GM23338 (cell line): ENCODE data around the gene MRTO4. TPM values are rescaled to one million over a fixed set of nuclear protein-coding genes. Genes with fewer than 3 reads are reported as not detected.

Experiments used
- ATAC-seq: fragments of 200-7000 bp; cut with Tn5 transposase; 3 replicates; pipeline ENCODE4 v1.9.1; 2020
- DNase-seq: peaks from one replicate; pipeline ENCODE4 v3.0.0-alpha.2; 2015; ENCODE audit warnings: low spot score
- H2AFZ ChIP-seq: fragments of 200-600 bp; sonication (generic); 2 replicates; pipeline ENCODE4 v1.8.0; 2016; ENCODE audit warnings: antibody characterized with exemption, mild to moderate bottlenecking, moderate library complexity
- H3F3A ChIP-seq: fragments of 200-600 bp; sonication (generic); replicated peaks from 2 replicates; pipeline ENCODE4 v1.8.0; 2017; ENCODE audit warnings: antibody characterized with exemption, mixed run types, low read depth
- H3K27ac ChIP-seq: fragments of 200-600 bp; sonication (generic); 2 replicates; pipeline ENCODE4 v1.6.1; 2016; ENCODE audit warnings: low read depth
- H3K27me3 ChIP-seq: fragments of 200-600 bp; sonication (generic); 2 replicates; pipeline ENCODE4 v1.8.0; 2016; ENCODE audit warnings: mild to moderate bottlenecking, mixed run types, moderate library complexity; ENCODE audit not compliant: insufficient read depth
- H3K36me3 ChIP-seq: fragments of 200-600 bp; sonication (generic); 2 replicates; pipeline ENCODE4 v1.8.0; 2016; ENCODE audit warnings: mild to moderate bottlenecking; ENCODE audit not compliant: insufficient read depth
- H3K4me1 ChIP-seq: fragments of 200-600 bp; sonication (generic); 2 replicates; pipeline ENCODE4 v1.8.0; 2016; ENCODE audit warnings: mild to moderate bottlenecking, moderate library complexity; ENCODE audit not compliant: insufficient read depth
- H3K4me2 ChIP-seq: fragments of 200-600 bp; sonication (generic); 2 replicates; pipeline ENCODE4 v1.7.1; 2017; ENCODE audit warnings: mixed run types
- H3K4me3 ChIP-seq: fragments of 200-600 bp; sonication (generic); 2 replicates; pipeline ENCODE4 v1.6.1; 2016; ENCODE audit warnings: mixed run types
- H3K79me2 ChIP-seq: fragments of 200-600 bp; sonication (generic); replicated peaks from 2 replicates; pipeline ENCODE4 v1.8.0; 2017; ENCODE audit warnings: mild to moderate bottlenecking; ENCODE audit not compliant: insufficient read depth
- H3K9me2 ChIP-seq: fragments of 200-600 bp; sonication (generic); 2 replicates; pipeline ENCODE4 v1.8.0; 2017; ENCODE audit not compliant: insufficient read depth
- H4K20me1 ChIP-seq: fragments of 200-600 bp; sonication (generic); replicated peaks from 2 replicates; pipeline ENCODE4 v1.8.0; 2017; ENCODE audit warnings: mild to moderate bottlenecking; ENCODE audit not compliant: insufficient read depth
- H3K27ac Mint-ChIP-seq: 2 replicates; pipeline ENCODE4 v1.8.0; 2020; ENCODE audit warnings: inconsistent platforms, mild to moderate bottlenecking, moderate library complexity, mixed read lengths
- H3K27me3 Mint-ChIP-seq: 3 replicates; pipeline ENCODE4 v1.8.0; 2022; ENCODE audit warnings: low read depth, mild to moderate bottlenecking, moderate library complexity, mixed read lengths, inconsistent platforms; ENCODE audit not compliant: insufficient read depth, poor library complexity
- H3K36me3 Mint-ChIP-seq: 3 replicates; pipeline ENCODE4 v1.8.0; 2021; ENCODE audit warnings: low read depth, mild to moderate bottlenecking, inconsistent platforms, moderate library complexity, mixed read lengths
- H3K4me1 Mint-ChIP-seq: 3 replicates; pipeline ENCODE4 v1.8.0; 2020; ENCODE audit warnings: mild to moderate bottlenecking, inconsistent platforms, mixed read lengths
- H3K4me3 Mint-ChIP-seq: 3 replicates; pipeline ENCODE4 v1.8.0; 2021; ENCODE audit warnings: moderate library complexity, mild to moderate bottlenecking, inconsistent platforms, mixed read lengths
- H3K9me3 Mint-ChIP-seq: 3 replicates; pipeline ENCODE4 v1.8.0; 2020; ENCODE audit warnings: moderate library complexity, mild to moderate bottlenecking, inconsistent platforms, mixed read lengths
- CREB1 ChIP-seq: fragments of 250-450 bp; sonication (Bioruptor Pico); IDR thresholded peaks from 2 replicates; pipeline ENCODE4 v1.5.0; 2020; ENCODE audit warnings: low read depth, mild to moderate bottlenecking, moderate library complexity
- CTCF ChIP-seq, 2 experiments: fragments of 200-600 bp in 1 of 2; sonication (generic) in 1 of 2; conservative IDR thresholded peaks; 2 replicates each; pipeline versions ENCODE4 v1.5.1 to v1.6.1; 2016 to 2017; ENCODE audit warnings: antibody characterized with exemption in 2 of 2, low read depth in 2 of 2, mild to moderate bottlenecking in 2 of 2, moderate library complexity in 1 of 2
- ETS1 ChIP-seq: IDR thresholded peaks from 2 replicates; pipeline ENCODE4 v1.6.1; 2016; ENCODE audit warnings: antibody characterized with exemption
- EZH2 ChIP-seq: fragments of 200-600 bp; sonication (generic); IDR thresholded peaks from one replicate; pipeline ENCODE4 v1.8.0; 2017; ENCODE audit warnings: antibody characterized with exemption, mild to moderate bottlenecking, low read depth; ENCODE audit not compliant: unreplicated experiment
- EZH2phosphoT487 ChIP-seq: fragments of 200-600 bp; sonication (generic); IDR thresholded peaks from one replicate; pipeline ENCODE4 v1.8.1; 2018; ENCODE audit warnings: antibody characterized with exemption; ENCODE audit not compliant: unreplicated experiment
- JUNB ChIP-seq: IDR thresholded peaks from one replicate; pipeline ENCODE4 v1.6.1; 2016; ENCODE audit warnings: antibody characterized with exemption; ENCODE audit not compliant: unreplicated experiment
- NANOG ChIP-seq: IDR thresholded peaks from 2 replicates; pipeline ENCODE4 v1.6.1; 2016; ENCODE audit warnings: antibody characterized with exemption, borderline replicate concordance
- POLR2AphosphoS5 ChIP-seq: IDR thresholded peaks from 2 replicates; pipeline ENCODE4 v1.6.1; 2016; ENCODE audit warnings: antibody characterized with exemption, low read depth
- REST ChIP-seq: IDR thresholded peaks from one replicate; pipeline ENCODE4 v1.6.1; 2018; ENCODE audit warnings: antibody characterized with exemption; ENCODE audit not compliant: unreplicated experiment
- STAT1 ChIP-seq: IDR thresholded peaks from one replicate; pipeline ENCODE4 v1.6.1; 2016; ENCODE audit warnings: antibody characterized with exemption; ENCODE audit not compliant: unreplicated experiment
- ZNF114 ChIP-seq: fragments of 250-450 bp; sonication (Bioruptor Pico); IDR thresholded peaks from 2 replicates; pipeline ENCODE4 v1.5.0; 2020; ENCODE audit warnings: mild to moderate bottlenecking, moderate library complexity
- ZNF331 ChIP-seq: fragments of 250-450 bp; sonication (Bioruptor Pico); IDR thresholded peaks from 2 replicates; pipeline ENCODE4 v1.5.0; 2020; ENCODE audit warnings: low read depth, mild to moderate bottlenecking, moderate library complexity
- ZNF462 ChIP-seq: fragments of 250-450 bp; sonication (Bioruptor Pico); IDR thresholded peaks from 2 replicates; pipeline ENCODE4 v1.5.0; 2020; ENCODE audit warnings: mild to moderate bottlenecking, moderate library complexity
- polyA plus RNA-seq: library from polyadenylated mRNA; unstranded; fragments of >200 nt; fragmentation: Nextera tagmentation; extraction: Ambion mirVana; gene quantifications from 2 replicates; pipeline ENCODE4 v1.2.1, GENCODE V29; 2016
- total RNA-seq: library from RNA; depleted of rRNA; stranded (reverse); fragments of >200 nt; shearing (Covaris generic); gene quantifications from 2 replicates; pipeline ENCODE4 v1.2.3, GENCODE V29; 2014

The MRTO4 gene
- total and polyA plus RNA-seq, 2 experiments from 2014 or later = 54.2 to 88.5 TPM

- Histone ChIP-seq H3K4me2 (no peak overlapping the region), H3K79me2 (peaks cover 68% of the 10 kb centered on the region)
These were observed 2.8 kb downstream of the MRTO4 start for GRCh38 chr1:19254416-19254815.

More at GRCh38 chr1:19254416-19254815, 2.8 kb downstream of the MRTO4 start:
- peak; percentile 29 for DNase-seq
- H3K9me2 ChIP-seq = no peaks in the 10 kb centered on the region
- 0 out of 2 replicates have a peak overlapping the region, but pooled peaks have one; percentile 32 for H3K27ac ChIP-seq
- no peaks in the 10 kb centered on the region for H3K27me3 ChIP-seq
- Mint-ChIP-seq H3K27ac (no peak overlapping the region; the same call in 1 of the 2 replicates), H3K4me1 (peaks cover 19% of the 10 kb centered on the region), H3K36me3 (peaks cover 57% of the 10 kb centered on the region), H3K27me3 (peaks cover 19% of the 10 kb centered on the region), H3K4me3 (no peak overlapping the region), H3K9me3 (peaks cover 3% of the 10 kb centered on the region; the same call in 1 of the 3 replicates)
- H4K20me1 ChIP-seq = peaks cover 31% of the 10 kb centered on the region
- H3F3A ChIP-seq = no peaks in the 10 kb centered on the region
- no peak for TF ChIP-seq JUNB
- TF ChIP-seq ZNF462 (CRISPR knock-in tag) = no peak
- no peak for TF ChIP-seq STAT1
- no peak for TF ChIP-seq CTCF (conservative IDR thresholded peaks at IDR 0.05; ENCODE audit: low read depth in 2 of 2)
- no peak for TF ChIP-seq EZH2phosphoT487
- TF ChIP-seq EZH2 = no peak
- TF ChIP-seq ZNF114 (CRISPR knock-in tag) = no peak
- TF ChIP-seq POLR2AphosphoS5 = no peak
- TF ChIP-seq NANOG = no peak
- TF ChIP-seq REST = no peak
- no peak for TF ChIP-seq ETS1
- no peak for TF ChIP-seq ZNF331 (CRISPR knock-in tag)
- TF ChIP-seq CREB1 (CRISPR knock-in tag) = no peak
- ATAC-seq = no peak; the same call in 2 of the 3 replicates
- H3K4me1 ChIP-seq = peaks cover 19% of the 10 kb centered on the region
- peaks cover 30% of the 10 kb centered on the region for H3K36me3 ChIP-seq
- no peak overlapping the region for H2AFZ ChIP-seq
- H3K4me3 ChIP-seq = no peak overlapping the region
